K562 (cell line): ENCODE results near the gene SEPTIN12. TPM values are rescaled to one million over a fixed set of nuclear protein-coding genes. Genes with fewer than 3 reads are reported as not detected.

Experiments
- ATAC-seq: fragments of 200-7000 bp; cut with Tn5 transposase; 3 replicates; pipeline ENCODE4 v1.9.1; 2020; ENCODE audit warnings: moderate library complexity
- BruUV-seq: library from RNA; stranded (reverse); fragments of 400-500 nt; replicated peaks from 2 replicates; lab custom pipeline; 2021; lab: Mats Ljungman, UMichigan
- CTCF ChIA-PET: fragments of 300-600 bp; formaldehyde crosslinking; extraction: SDS; loops from one replicate; lab custom pipeline; 2021; ENCODE audit warnings: low intra/inter-chr PET ratio; lab: Yijun Ruan, JAX
- POLR2A ChIA-PET: fragments of 300-600, 350-650 bp; sonication (Branson Sonifier 250); formaldehyde crosslinking; extraction: SDS; loops from one replicate; lab custom pipeline; 2021; ENCODE audit warnings: antibody characterized with exemption, inconsistent platforms; lab: Yijun Ruan, JAX
- DNase-seq, 4 experiments: peaks; one replicate each; pipeline versions ENCODE4 v3.0.0 to v3.0.0-alpha.2; 2011 to 2018; ENCODE audit warnings: low spot score in 3 of 4, mixed read lengths in 3 of 4; ENCODE audit errors: extremely low read depth in 1 of 4
- FAIRE-seq: peaks from 2 replicates; lab custom pipeline; 2011; peaks lifted over from hg19 to GRCh38; lab: Jason Lieb, UNC
- H2AFZ ChIP-seq: 2 replicates; pipeline ENCODE4 v1.6.0; 2011; ENCODE audit warnings: low read depth, low read length, control low read depth, inconsistent platforms
- H3K27ac ChIP-seq: fragments of 200-600 bp; 3 replicates; pipeline ENCODE4 v1.8.0; 2011; ENCODE audit warnings: low read depth, mild to moderate bottlenecking, control low read depth, inconsistent platforms, low read length, moderate library complexity, mixed read lengths; ENCODE audit errors: extremely low read depth
- H3K27me3 ChIP-seq, 2 experiments: fragments of 300-600 bp in 1 of 2; 2 replicates in 1 of 2; 3 replicates in 1 of 2; pipeline versions ENCODE4 v1.6.0 to v1.8.0; 2011; ENCODE audit warnings: inconsistent platforms in 2 of 2, low read length in 2 of 2, mild to moderate bottlenecking in 1 of 2, mixed read lengths in 1 of 2, moderate library complexity in 1 of 2; ENCODE audit not compliant: control insufficient read depth in 2 of 2, insufficient read depth in 2 of 2
- H3K36me3 ChIP-seq: fragments of 300-600 bp; 3 replicates; pipeline ENCODE4 v1.8.0; 2011; ENCODE audit warnings: mild to moderate bottlenecking, low read length, inconsistent platforms; ENCODE audit not compliant: control insufficient read depth, insufficient read depth
- H3K4me1 ChIP-seq, 2 experiments: fragments of 200-600 bp in 1 of 2; replicated peaks in 1 of 2; 2 replicates in 1 of 2; 3 replicates in 1 of 2; pipeline versions ENCODE4 v1.5.1 to v1.8.0; 2011; ENCODE audit warnings: inconsistent platforms in 2 of 2, low read length in 2 of 2, mild to moderate bottlenecking in 1 of 2, mixed read lengths in 1 of 2, moderate library complexity in 1 of 2; ENCODE audit not compliant: control insufficient read depth in 2 of 2, insufficient read depth in 2 of 2
- H3K4me2 ChIP-seq: 2 replicates; pipeline ENCODE4 v1.6.1; 2011; ENCODE audit warnings: low read length, control low read depth, inconsistent platforms, mixed read lengths; ENCODE audit not compliant: insufficient read depth
- H3K4me3 ChIP-seq: fragments of 200-600 bp; sonication (generic), shearing (Covaris generic); 2 replicates; pipeline ENCODE4 v1.5.1; 2016; ENCODE audit warnings: control low read depth, inconsistent platforms
- H3K79me2 ChIP-seq: fragments of 200-600 bp; 3 replicates; pipeline ENCODE4 v1.8.0; 2011; ENCODE audit warnings: low read length, inconsistent platforms; ENCODE audit not compliant: control insufficient read depth, insufficient read depth
- H3K9ac ChIP-seq, 2 experiments: 2 replicates each; pipeline versions ENCODE4 v1.6.0 to v1.6.1; 2011; ENCODE audit warnings: low read depth in 2 of 2, low read length in 2 of 2, control low read depth in 1 of 2, inconsistent platforms in 1 of 2, mild to moderate bottlenecking in 1 of 2, mixed read lengths in 1 of 2; ENCODE audit not compliant: insufficient read depth in 1 of 2
- H3K9me1 ChIP-seq: one replicate; pipeline ENCODE4 v1.6.0; 2011; ENCODE audit warnings: inconsistent platforms, mild to moderate bottlenecking, low read length, moderate library complexity; ENCODE audit not compliant: control insufficient read depth, insufficient read depth
- H3K9me3 ChIP-seq: replicated peaks from 2 replicates; pipeline ENCODE4 v1.5.1; 2011; ENCODE audit warnings: low read depth, low read length, inconsistent platforms; ENCODE audit not compliant: control insufficient read depth, insufficient read depth
- H4K20me1 ChIP-seq: replicated peaks from 2 replicates; pipeline ENCODE4 v1.6.1; 2011; ENCODE audit warnings: low read length, inconsistent platforms, mixed read lengths; ENCODE audit not compliant: control insufficient read depth, insufficient read depth
- ASH1L ChIP-seq: fragments of 450-650 bp; IDR thresholded peaks from 2 replicates; pipeline ENCODE4 v1.6.1; 2018; ENCODE audit warnings: borderline replicate concordance, mild to moderate bottlenecking, low read depth; ENCODE audit not compliant: partially characterized antibody
- COPS2 ChIP-seq: fragments of 450-650 bp; conservative IDR thresholded peaks from 2 replicates; pipeline ENCODE4 v1.6.1; 2016; ENCODE audit warnings: mild to moderate bottlenecking, moderate library complexity
- FUS ChIP-seq: fragments of 200-400 bp; formaldehyde crosslinking; optimal IDR thresholded peaks from 2 replicates; pipeline ENCODE3; 2017; ENCODE audit warnings: low read depth, low read length
- HBP1 ChIP-seq: fragments of 450-650 bp; formaldehyde crosslinking; IDR thresholded peaks from 2 replicates; pipeline ENCODE4 v1.4.0; 2022; ENCODE audit warnings: missing genetic modification characterization
- HMBOX1 ChIP-seq: sonication (generic); IDR thresholded peaks from 2 replicates; pipeline ENCODE4 v1.6.1; 2016
- SIN3A ChIP-seq, 2 experiments: fragments of 150-350 bp in 1 of 2; IDR thresholded peaks; 2 replicates each; pipeline ENCODE4 v1.6.1; 2011 to 2016; ENCODE audit warnings: borderline replicate concordance in 2 of 2, low read depth in 2 of 2, low read length in 2 of 2, mild to moderate bottlenecking in 2 of 2, moderate library complexity in 2 of 2; ENCODE audit not compliant: control insufficient read depth in 1 of 2
- ZNF239 ChIP-seq: fragments of 250-450 bp; sonication (Bioruptor Pico); IDR thresholded peaks from 2 replicates; pipeline ENCODE4 v1.4.0; 2020; ENCODE audit warnings: mild to moderate bottlenecking
- WGBS: fragments of 100-300 bp; shearing (Covaris generic); methylation state at CpG from one replicate; pipeline ENCODE4 v1.1.6; 2016; ENCODE audit warnings: low coverage, mixed read lengths; ENCODE audit not compliant: insufficient coverage; ENCODE audit errors: missing lambda C conversion rate; 5-methylcytosine and 5-hydroxymethylcytosine counted together
- in situ Hi-C: fragments of 300-500 bp; cut with MboI; formaldehyde crosslinking; loops from 4 replicates; pipeline ENCODE4 v1.15.0; 2018; ENCODE audit warnings: inconsistent platforms, mixed read lengths
- intact Hi-C: fragments of 100-400 bp; cut with micrococcal nuclease; formaldehyde crosslinking; loops from 2 replicates; pipeline ENCODE4 v1.14.2; 2022
- polyA plus RNA-seq, 8 experiments: library from polyadenylated mRNA; depleted of rRNA in 4 of 8; stranded (reverse) in 5 of 8; unstranded in 3 of 8; fragments of >200 nt; fragmentation: Nextera tagmentation in 2 of 8; fragmentation: Illumina TruSeq in 1 of 8; extraction: Ambion mirVana in 2 of 8; extraction: Trizol in 1 of 8; gene quantifications; 2 replicates each; pipeline versions ENCODE4 v1.2.1 to v1.2.3, GENCODE V29; 2011 to 2014; ENCODE audit warnings: inconsistent platforms in 1 of 8, missing spikeins in 1 of 8
- total RNA-seq, 7 experiments: library from RNA; depleted of rRNA in 6 of 7; stranded (reverse); fragments of >200 nt in 6 of 7; fragmentation: Illumina TruSeq in 2 of 7; extraction: Trizol in 2 of 7; gene quantifications; 2 replicates each; pipeline versions ENCODE4 v1.2.1 to v1.2.3, GENCODE V29; 2011 to 2021; ENCODE audit warnings: low replicate concordance in 1 of 7
- TF ChIP-seq, protein P1 (sequence below): fragments of 250-450 bp; sonication (Bioruptor Pico); IDR thresholded peaks from 2 replicates; pipeline ENCODE4 v1.8.0; 2021; ENCODE audit warnings: moderate library complexity, mild to moderate bottlenecking, inconsistent platforms
- TF ChIP-seq, protein P2 (sequence below): fragments of 250-450 bp; sonication (Bioruptor Pico); IDR thresholded peaks from 2 replicates; pipeline ENCODE4 v1.5.0; 2021; ENCODE audit warnings: mild to moderate bottlenecking, borderline replicate concordance

Gene SEPTIN12
- total and polyA plus RNA-seq, 9 of the 15 experiments (the other 6 are each of a cell fraction or from before 2014, with no cell fraction given) = not detected

DNA sequence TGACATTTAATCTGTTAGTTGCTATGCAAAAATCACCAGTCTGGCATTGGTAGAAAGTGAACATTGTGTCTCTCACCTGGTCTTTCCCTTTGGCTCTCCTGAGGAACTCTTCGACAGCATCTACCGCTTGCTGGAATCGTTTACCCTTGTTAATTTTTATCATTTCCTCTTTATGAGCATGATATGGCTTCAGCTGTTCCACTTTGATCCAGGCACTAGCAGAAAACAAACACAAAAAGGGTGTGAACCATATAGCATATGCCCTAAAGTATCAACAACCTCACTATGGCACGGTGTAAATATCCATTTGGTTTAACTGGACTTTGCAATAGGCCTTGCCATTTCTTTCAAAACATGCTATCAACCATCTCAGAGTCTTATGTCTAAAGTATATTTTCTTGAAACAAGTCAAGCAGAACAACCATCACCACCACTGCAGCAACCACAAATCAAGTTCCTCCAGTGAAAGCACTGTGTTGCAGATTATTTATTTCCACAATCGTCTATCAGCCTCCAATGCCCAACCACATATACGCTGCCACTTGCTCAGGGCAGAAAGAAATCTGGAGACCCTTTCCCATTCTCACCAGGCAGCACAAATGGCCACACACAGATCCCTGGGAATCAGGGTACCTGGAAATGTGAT, 44.7 kb upstream of the SEPTIN12 start:
- H2AFZ ChIP-seq = no peak overlapping the region
- no peak overlapping the region for H3K4me2 ChIP-seq
- intact Hi-C loops = no loop called here
- 90% methylated on average over 6 of the region's 6 CpGs for WGBS
- in situ Hi-C loops = no loop called here
- peaks cover 27% of the 10 kb centered on the region for H3K79me2 ChIP-seq
- no peak overlapping the region for H3K9ac ChIP-seq
- DNase-seq (no peak), ATAC-seq (no peak), FAIRE-seq (no peak)
- ChIA-PET CTCF (no interaction called here), POLR2A (no interaction called here)
- H3K4me3 ChIP-seq = no peak overlapping the region
- H3K27me3 ChIP-seq = no peaks in the 10 kb centered on the region
- TF ChIP-seq COPS2 (no peak), FUS (no peak), HBP1 (CRISPR knock-in tag) (no peak), HMBOX1 (no peak), SIN3A (IDR thresholded peaks at IDR 0.05; ENCODE audit: borderline replicate concordance in 2 of 2, control insufficient read depth in 1 of 2, low read depth in 2 of 2, low read length in 2 of 2) (no peak), ASH1L (no peak), ZNF239 (CRISPR knock-in tag) (no peak)
- TF ChIP-seq, protein P1, sequence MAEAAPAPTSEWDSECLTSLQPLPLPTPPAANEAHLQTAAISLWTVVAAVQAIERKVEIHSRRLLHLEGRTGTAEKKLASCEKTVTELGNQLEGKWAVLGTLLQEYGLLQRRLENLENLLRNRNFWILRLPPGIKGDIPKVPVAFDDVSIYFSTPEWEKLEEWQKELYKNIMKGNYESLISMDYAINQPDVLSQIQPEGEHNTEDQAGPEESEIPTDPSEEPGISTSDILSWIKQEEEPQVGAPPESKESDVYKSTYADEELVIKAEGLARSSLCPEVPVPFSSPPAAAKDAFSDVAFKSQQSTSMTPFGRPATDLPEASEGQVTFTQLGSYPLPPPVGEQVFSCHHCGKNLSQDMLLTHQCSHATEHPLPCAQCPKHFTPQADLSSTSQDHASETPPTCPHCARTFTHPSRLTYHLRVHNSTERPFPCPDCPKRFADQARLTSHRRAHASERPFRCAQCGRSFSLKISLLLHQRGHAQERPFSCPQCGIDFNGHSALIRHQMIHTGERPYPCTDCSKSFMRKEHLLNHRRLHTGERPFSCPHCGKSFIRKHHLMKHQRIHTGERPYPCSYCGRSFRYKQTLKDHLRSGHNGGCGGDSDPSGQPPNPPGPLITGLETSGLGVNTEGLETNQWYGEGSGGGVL (CRISPR knock-in tag) = no peak
- TF ChIP-seq, protein P2, sequence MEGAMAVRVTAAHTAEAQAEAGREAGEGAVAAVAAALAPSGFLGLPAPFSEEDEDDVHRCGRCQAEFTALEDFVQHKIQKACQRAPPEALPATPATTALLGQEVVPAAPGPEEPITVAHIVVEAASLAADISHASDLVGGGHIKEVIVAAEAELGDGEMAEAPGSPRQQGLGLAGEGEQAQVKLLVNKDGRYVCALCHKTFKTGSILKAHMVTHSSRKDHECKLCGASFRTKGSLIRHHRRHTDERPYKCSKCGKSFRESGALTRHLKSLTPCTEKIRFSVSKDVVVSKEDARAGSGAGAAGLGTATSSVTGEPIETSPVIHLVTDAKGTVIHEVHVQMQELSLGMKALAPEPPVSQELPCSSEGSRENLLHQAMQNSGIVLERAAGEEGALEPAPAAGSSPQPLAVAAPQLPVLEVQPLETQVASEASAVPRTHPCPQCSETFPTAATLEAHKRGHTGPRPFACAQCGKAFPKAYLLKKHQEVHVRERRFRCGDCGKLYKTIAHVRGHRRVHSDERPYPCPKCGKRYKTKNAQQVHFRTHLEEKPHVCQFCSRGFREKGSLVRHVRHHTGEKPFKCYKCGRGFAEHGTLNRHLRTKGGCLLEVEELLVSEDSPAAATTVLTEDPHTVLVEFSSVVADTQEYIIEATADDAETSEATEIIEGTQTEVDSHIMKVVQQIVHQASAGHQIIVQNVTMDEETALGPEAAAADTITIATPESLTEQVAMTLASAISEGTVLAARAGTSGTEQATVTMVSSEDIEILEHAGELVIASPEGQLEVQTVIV (CRISPR knock-in tag) = no peak
- H3K36me3 ChIP-seq = peaks cover 88% of the 10 kb centered on the region
- H3K9me3 ChIP-seq = no peaks in the 10 kb centered on the region
- peaks cover 7 to 11% of the 10 kb centered on the region in 2 experiments; a peak in 4 of 5 replicates for H3K4me1 ChIP-seq
- no peak overlapping the region for H3K27ac ChIP-seq
- no TSS peak for BruUV-seq
- H4K20me1 ChIP-seq = peaks cover 8% of the 10 kb centered on the region
- no peaks in the 10 kb centered on the region for H3K9me1 ChIP-seq
